K562 (cell line): ENCODE data around the gene BDNF. TPM values are rescaled to one million over a fixed set of nuclear protein-coding genes. Genes with fewer than 3 reads are reported as not detected.

Experiments used
- ATAC-seq: fragments of 200-7000 bp; cut with Tn5 transposase; 3 replicates; pipeline ENCODE4 v1.9.1; 2020; ENCODE audit warnings: moderate library complexity
- BruUV-seq: library from RNA; stranded (reverse); fragments of 400-500 nt; replicated peaks from 2 replicates; lab custom pipeline; 2021; lab: Mats Ljungman, UMichigan
- CTCF ChIA-PET: fragments of 300-600 bp; formaldehyde crosslinking; extraction: SDS; loops from one replicate; lab custom pipeline; 2021; ENCODE audit warnings: low intra/inter-chr PET ratio; lab: Yijun Ruan, JAX
- POLR2A ChIA-PET: fragments of 300-600, 350-650 bp; sonication (Branson Sonifier 250); formaldehyde crosslinking; extraction: SDS; loops from one replicate; lab custom pipeline; 2021; ENCODE audit warnings: antibody characterized with exemption, inconsistent platforms; lab: Yijun Ruan, JAX
- DNase-seq, 4 experiments: peaks; one replicate each; pipeline versions ENCODE4 v3.0.0 to v3.0.0-alpha.2; 2011 to 2018; ENCODE audit warnings: low spot score in 3 of 4, mixed read lengths in 3 of 4; ENCODE audit errors: extremely low read depth in 1 of 4
- FAIRE-seq: peaks from 2 replicates; lab custom pipeline; 2011; peaks lifted over from hg19 to GRCh38; lab: Jason Lieb, UNC
- H2AFZ ChIP-seq: 2 replicates; pipeline ENCODE4 v1.6.0; 2011; ENCODE audit warnings: low read depth, low read length, control low read depth, inconsistent platforms
- H3K27ac ChIP-seq: fragments of 200-600 bp; 3 replicates; pipeline ENCODE4 v1.8.0; 2011; ENCODE audit warnings: low read depth, mild to moderate bottlenecking, control low read depth, inconsistent platforms, low read length, moderate library complexity, mixed read lengths; ENCODE audit errors: extremely low read depth
- H3K27me3 ChIP-seq, 2 experiments: fragments of 300-600 bp in 1 of 2; 2 replicates in 1 of 2; 3 replicates in 1 of 2; pipeline versions ENCODE4 v1.6.0 to v1.8.0; 2011; ENCODE audit warnings: inconsistent platforms in 2 of 2, low read length in 2 of 2, mild to moderate bottlenecking in 1 of 2, mixed read lengths in 1 of 2, moderate library complexity in 1 of 2; ENCODE audit not compliant: control insufficient read depth in 2 of 2, insufficient read depth in 2 of 2
- H3K36me3 ChIP-seq: fragments of 300-600 bp; 3 replicates; pipeline ENCODE4 v1.8.0; 2011; ENCODE audit warnings: mild to moderate bottlenecking, low read length, inconsistent platforms; ENCODE audit not compliant: control insufficient read depth, insufficient read depth
- H3K4me1 ChIP-seq, 2 experiments: fragments of 200-600 bp in 1 of 2; replicated peaks in 1 of 2; 2 replicates in 1 of 2; 3 replicates in 1 of 2; pipeline versions ENCODE4 v1.5.1 to v1.8.0; 2011; ENCODE audit warnings: inconsistent platforms in 2 of 2, low read length in 2 of 2, mild to moderate bottlenecking in 1 of 2, mixed read lengths in 1 of 2, moderate library complexity in 1 of 2; ENCODE audit not compliant: control insufficient read depth in 2 of 2, insufficient read depth in 2 of 2
- H3K4me2 ChIP-seq: 2 replicates; pipeline ENCODE4 v1.6.1; 2011; ENCODE audit warnings: low read length, control low read depth, inconsistent platforms, mixed read lengths; ENCODE audit not compliant: insufficient read depth
- H3K4me3 ChIP-seq: fragments of 200-600 bp; sonication (generic), shearing (Covaris generic); 2 replicates; pipeline ENCODE4 v1.5.1; 2016; ENCODE audit warnings: control low read depth, inconsistent platforms
- H3K79me2 ChIP-seq: fragments of 200-600 bp; 3 replicates; pipeline ENCODE4 v1.8.0; 2011; ENCODE audit warnings: low read length, inconsistent platforms; ENCODE audit not compliant: control insufficient read depth, insufficient read depth
- H3K9ac ChIP-seq, 2 experiments: 2 replicates each; pipeline versions ENCODE4 v1.6.0 to v1.6.1; 2011; ENCODE audit warnings: low read depth in 2 of 2, low read length in 2 of 2, control low read depth in 1 of 2, inconsistent platforms in 1 of 2, mild to moderate bottlenecking in 1 of 2, mixed read lengths in 1 of 2; ENCODE audit not compliant: insufficient read depth in 1 of 2
- H3K9me1 ChIP-seq: one replicate; pipeline ENCODE4 v1.6.0; 2011; ENCODE audit warnings: inconsistent platforms, mild to moderate bottlenecking, low read length, moderate library complexity; ENCODE audit not compliant: control insufficient read depth, insufficient read depth
- H3K9me3 ChIP-seq: replicated peaks from 2 replicates; pipeline ENCODE4 v1.5.1; 2011; ENCODE audit warnings: low read depth, low read length, inconsistent platforms; ENCODE audit not compliant: control insufficient read depth, insufficient read depth
- H4K20me1 ChIP-seq: replicated peaks from 2 replicates; pipeline ENCODE4 v1.6.1; 2011; ENCODE audit warnings: low read length, inconsistent platforms, mixed read lengths; ENCODE audit not compliant: control insufficient read depth, insufficient read depth
- ASH1L ChIP-seq: fragments of 450-650 bp; IDR thresholded peaks from 2 replicates; pipeline ENCODE4 v1.6.1; 2018; ENCODE audit warnings: borderline replicate concordance, mild to moderate bottlenecking, low read depth; ENCODE audit not compliant: partially characterized antibody
- CCAR2 ChIP-seq: fragments of 200-400 bp; formaldehyde crosslinking; IDR thresholded peaks from 2 replicates; pipeline ENCODE4 v1.6.1; 2017; ENCODE audit warnings: mild to moderate bottlenecking, low read depth, low read length
- CXXC5 ChIP-seq: fragments of 250-450 bp; sonication (Bioruptor Pico); IDR thresholded peaks from 2 replicates; pipeline ENCODE4 v1.8.0; 2022; ENCODE audit warnings: inconsistent platforms, mild to moderate bottlenecking, moderate library complexity
- FOXK1 ChIP-seq: sonication (generic); formaldehyde crosslinking; IDR thresholded peaks from 2 replicates; pipeline ENCODE4 v1.8.0; 2022; ENCODE audit warnings: missing genetic modification reagents, mild to moderate bottlenecking, borderline replicate concordance
- NFATC3 ChIP-seq: fragments of 450-650 bp; IDR thresholded peaks from 2 replicates; pipeline ENCODE4 v1.6.1; 2017; ENCODE audit warnings: mild to moderate bottlenecking
- NFRKB ChIP-seq: fragments of 450-650 bp; IDR thresholded peaks from 2 replicates; pipeline ENCODE4 v1.6.1; 2016; ENCODE audit warnings: low read depth
- POLR3A ChIP-seq: IDR thresholded peaks from 2 replicates; pipeline ENCODE4 v1.6.1; 2011; ENCODE audit warnings: borderline replicate concordance, mild to moderate bottlenecking, moderate library complexity; ENCODE audit not compliant: insufficient read length, insufficient read depth; ENCODE audit errors: extremely low read depth
- SMAD2 ChIP-seq: fragments of 150-350 bp; IDR thresholded peaks from 2 replicates; pipeline ENCODE4 v1.6.1; 2014; ENCODE audit warnings: low read depth, mild to moderate bottlenecking, low read length
- TGIF2 ChIP-seq: sonication (generic); formaldehyde crosslinking; IDR thresholded peaks from 2 replicates; pipeline ENCODE4 v1.8.1; 2022; ENCODE audit warnings: mild to moderate bottlenecking, missing genetic modification reagents, moderate library complexity
- ZNF695 ChIP-seq: fragments of 450-650 bp; formaldehyde crosslinking; IDR thresholded peaks from 2 replicates; pipeline ENCODE4 v1.4.0; 2020; ENCODE audit warnings: mild to moderate bottlenecking, moderate library complexity
- WGBS: fragments of 100-300 bp; shearing (Covaris generic); methylation state at CpG from one replicate; pipeline ENCODE4 v1.1.6; 2016; ENCODE audit warnings: low coverage, mixed read lengths; ENCODE audit not compliant: insufficient coverage; ENCODE audit errors: missing lambda C conversion rate; 5-methylcytosine and 5-hydroxymethylcytosine counted together
- in situ Hi-C: fragments of 300-500 bp; cut with MboI; formaldehyde crosslinking; loops from 4 replicates; pipeline ENCODE4 v1.15.0; 2018; ENCODE audit warnings: inconsistent platforms, mixed read lengths
- intact Hi-C: fragments of 100-400 bp; cut with micrococcal nuclease; formaldehyde crosslinking; loops from 2 replicates; pipeline ENCODE4 v1.14.2; 2022
- polyA plus RNA-seq, 8 experiments: library from polyadenylated mRNA; depleted of rRNA in 4 of 8; stranded (reverse) in 5 of 8; unstranded in 3 of 8; fragments of >200 nt; fragmentation: Nextera tagmentation in 2 of 8; fragmentation: Illumina TruSeq in 1 of 8; extraction: Ambion mirVana in 2 of 8; extraction: Trizol in 1 of 8; gene quantifications; 2 replicates each; pipeline versions ENCODE4 v1.2.1 to v1.2.3, GENCODE V29; 2011 to 2014; ENCODE audit warnings: inconsistent platforms in 1 of 8, missing spikeins in 1 of 8
- total RNA-seq, 7 experiments: library from RNA; depleted of rRNA in 6 of 7; stranded (reverse); fragments of >200 nt in 6 of 7; fragmentation: Illumina TruSeq in 2 of 7; extraction: Trizol in 2 of 7; gene quantifications; 2 replicates each; pipeline versions ENCODE4 v1.2.1 to v1.2.3, GENCODE V29; 2011 to 2021; ENCODE audit warnings: low replicate concordance in 1 of 7
- TF ChIP-seq, protein P1 (sequence below): fragments of 200-800 bp; sonication (Bioruptor generic); IDR thresholded peaks from 2 replicates; pipeline ENCODE4 v1.6.1; 2016; ENCODE audit warnings: missing genetic modification characterization, missing compliant biosample characterization
- TF ChIP-seq, protein P2 (sequence below): IDR thresholded peaks from 2 replicates; pipeline ENCODE4 v1.6.1; 2016; ENCODE audit warnings: missing genetic modification characterization, missing compliant biosample characterization
- TF ChIP-seq, protein P3 (sequence below): fragments of 250-450 bp; sonication (Bioruptor Pico); IDR thresholded peaks from 2 replicates; pipeline ENCODE4 v1.5.1; 2021; ENCODE audit warnings: mild to moderate bottlenecking

BDNF gene
- total and polyA plus RNA-seq, 9 of the 15 experiments (the other 6 are each of a cell fraction or from before 2014, with no cell fraction given) = 0.04 TPM; not detected in 8

DNA sequence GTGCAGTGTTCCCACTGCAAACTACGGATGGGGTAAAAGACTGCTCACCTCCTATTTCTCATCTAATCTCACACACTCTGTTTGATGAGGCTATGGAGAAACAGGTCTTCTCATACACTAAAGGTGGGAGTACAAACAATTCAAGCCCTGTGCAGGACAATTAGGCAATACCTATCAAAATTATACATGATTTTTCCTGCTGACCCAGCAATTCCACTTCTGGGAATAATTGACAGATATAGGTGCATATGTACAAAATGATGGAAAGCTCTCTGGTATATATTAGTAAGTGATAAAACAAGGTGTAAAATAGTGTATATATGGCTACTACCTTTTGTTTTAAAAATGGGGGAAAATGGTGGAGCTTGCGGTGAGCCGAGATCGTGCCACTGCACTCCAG, 23.1 kb downstream of the BDNF start (continued):
- TF ChIP-seq, protein P1, sequence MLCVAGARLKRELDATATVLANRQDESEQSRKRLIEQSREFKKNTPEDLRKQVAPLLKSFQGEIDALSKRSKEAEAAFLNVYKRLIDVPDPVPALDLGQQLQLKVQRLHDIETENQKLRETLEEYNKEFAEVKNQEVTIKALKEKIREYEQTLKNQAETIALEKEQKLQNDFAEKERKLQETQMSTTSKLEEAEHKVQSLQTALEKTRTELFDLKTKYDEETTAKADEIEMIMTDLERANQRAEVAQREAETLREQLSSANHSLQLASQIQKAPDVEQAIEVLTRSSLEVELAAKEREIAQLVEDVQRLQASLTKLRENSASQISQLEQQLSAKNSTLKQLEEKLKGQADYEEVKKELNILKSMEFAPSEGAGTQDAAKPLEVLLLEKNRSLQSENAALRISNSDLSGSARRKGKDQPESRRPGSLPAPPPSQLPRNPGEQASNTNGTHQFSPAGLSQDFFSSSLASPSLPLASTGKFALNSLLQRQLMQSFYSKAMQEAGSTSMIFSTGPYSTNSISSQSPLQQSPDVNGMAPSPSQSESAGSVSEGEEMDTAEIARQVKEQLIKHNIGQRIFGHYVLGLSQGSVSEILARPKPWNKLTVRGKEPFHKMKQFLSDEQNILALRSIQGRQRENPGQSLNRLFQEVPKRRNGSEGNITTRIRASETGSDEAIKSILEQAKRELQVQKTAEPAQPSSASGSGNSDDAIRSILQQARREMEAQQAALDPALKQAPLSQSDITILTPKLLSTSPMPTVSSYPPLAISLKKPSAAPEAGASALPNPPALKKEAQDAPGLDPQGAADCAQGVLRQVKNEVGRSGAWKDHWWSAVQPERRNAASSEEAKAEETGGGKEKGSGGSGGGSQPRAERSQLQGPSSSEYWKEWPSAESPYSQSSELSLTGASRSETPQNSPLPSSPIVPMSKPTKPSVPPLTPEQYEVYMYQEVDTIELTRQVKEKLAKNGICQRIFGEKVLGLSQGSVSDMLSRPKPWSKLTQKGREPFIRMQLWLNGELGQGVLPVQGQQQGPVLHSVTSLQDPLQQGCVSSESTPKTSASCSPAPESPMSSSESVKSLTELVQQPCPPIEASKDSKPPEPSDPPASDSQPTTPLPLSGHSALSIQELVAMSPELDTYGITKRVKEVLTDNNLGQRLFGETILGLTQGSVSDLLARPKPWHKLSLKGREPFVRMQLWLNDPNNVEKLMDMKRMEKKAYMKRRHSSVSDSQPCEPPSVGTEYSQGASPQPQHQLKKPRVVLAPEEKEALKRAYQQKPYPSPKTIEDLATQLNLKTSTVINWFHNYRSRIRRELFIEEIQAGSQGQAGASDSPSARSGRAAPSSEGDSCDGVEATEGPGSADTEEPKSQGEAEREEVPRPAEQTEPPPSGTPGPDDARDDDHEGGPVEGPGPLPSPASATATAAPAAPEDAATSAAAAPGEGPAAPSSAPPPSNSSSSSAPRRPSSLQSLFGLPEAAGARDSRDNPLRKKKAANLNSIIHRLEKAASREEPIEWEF (CRISPR knock-in tag) = no peak
- no peak for TF ChIP-seq FOXK1 (CRISPR knock-in tag)

DNA sequence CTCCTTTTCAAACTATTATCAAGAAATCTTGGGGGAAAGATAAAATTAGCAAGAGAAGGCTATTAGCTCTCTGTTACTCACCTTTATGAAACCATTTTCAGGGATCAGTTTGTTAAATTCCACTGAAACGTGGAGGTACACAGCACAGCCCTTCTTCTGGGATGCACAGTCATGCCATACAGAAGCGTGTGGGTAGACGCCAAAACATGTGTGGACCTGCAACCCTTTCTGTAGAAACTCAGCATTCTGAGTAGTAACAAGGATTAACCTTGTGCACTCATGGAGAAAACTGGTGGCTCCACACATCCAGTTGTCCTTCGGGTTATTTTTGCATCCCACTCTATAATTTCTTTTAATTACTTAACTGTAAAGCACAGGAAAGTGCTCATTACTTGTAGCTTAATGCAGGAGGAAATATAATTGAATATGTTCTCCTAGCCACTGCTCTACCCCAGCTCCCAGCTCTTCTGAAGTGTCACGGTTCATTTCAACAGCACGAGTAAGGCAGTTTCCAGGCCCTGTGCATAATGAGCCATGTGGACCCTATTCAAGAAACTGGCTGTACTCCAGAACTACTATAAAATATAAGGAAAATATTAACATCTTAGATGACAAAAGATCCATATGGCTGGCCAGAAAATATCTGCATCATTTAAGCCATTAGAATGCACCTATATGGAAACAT, 26.1 kb downstream of the BDNF start:
- POLR2A ChIA-PET = no interaction called here
- BruUV-seq = no TSS peak
- H3K27me3 ChIP-seq = no peaks in the 10 kb centered on the region
- TF ChIP-seq ZNF695 (CRISPR knock-in tag) (no peak), NFRKB (no peak), SMAD2 (no peak), CXXC5 (CRISPR knock-in tag) (no peak), CCAR2 (no peak), ASH1L (no peak), TGIF2 (CRISPR knock-in tag) (no peak), NFATC3 (no peak), POLR3A (no peak)
- TF ChIP-seq, protein P2, sequence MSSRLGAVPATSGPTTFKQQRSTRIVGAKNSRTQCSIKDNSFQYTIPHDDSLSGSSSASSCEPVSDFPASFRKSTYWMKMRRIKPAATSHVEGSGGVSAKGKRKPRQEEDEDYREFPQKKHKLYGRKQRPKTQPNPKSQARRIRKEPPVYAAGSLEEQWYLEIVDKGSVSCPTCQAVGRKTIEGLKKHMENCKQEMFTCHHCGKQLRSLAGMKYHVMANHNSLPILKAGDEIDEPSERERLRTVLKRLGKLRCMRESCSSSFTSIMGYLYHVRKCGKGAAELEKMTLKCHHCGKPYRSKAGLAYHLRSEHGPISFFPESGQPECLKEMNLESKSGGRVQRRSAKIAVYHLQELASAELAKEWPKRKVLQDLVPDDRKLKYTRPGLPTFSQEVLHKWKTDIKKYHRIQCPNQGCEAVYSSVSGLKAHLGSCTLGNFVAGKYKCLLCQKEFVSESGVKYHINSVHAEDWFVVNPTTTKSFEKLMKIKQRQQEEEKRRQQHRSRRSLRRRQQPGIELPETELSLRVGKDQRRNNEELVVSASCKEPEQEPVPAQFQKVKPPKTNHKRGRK = no peak
- TF ChIP-seq, protein P3, sequence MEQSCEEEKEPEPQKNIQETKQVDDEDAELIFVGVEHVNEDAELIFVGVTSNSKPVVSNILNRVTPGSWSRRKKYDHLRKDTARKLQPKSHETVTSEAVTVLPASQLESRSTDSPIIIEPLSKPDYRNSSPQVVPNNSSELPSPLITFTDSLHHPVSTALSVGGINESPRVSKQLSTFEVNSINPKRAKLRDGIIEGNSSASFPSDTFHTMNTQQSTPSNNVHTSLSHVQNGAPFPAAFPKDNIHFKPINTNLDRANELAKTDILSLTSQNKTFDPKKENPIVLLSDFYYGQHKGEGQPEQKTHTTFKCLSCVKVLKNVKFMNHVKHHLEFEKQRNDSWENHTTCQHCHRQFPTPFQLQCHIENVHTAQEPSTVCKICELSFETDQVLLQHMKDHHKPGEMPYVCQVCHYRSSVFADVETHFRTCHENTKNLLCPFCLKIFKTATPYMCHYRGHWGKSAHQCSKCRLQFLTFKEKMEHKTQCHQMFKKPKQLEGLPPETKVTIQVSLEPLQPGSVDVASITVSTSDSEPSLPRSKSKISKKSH (CRISPR knock-in tag) = no peak

More for the DNA sequence above, 26.1 kb downstream of the BDNF start:
- Histone ChIP-seq H3K27ac (no peak overlapping the region), H3K4me2 (no peak overlapping the region), H2AFZ (no peak overlapping the region), H3K9ac (no peak overlapping the region), H4K20me1 (no peaks in the 10 kb centered on the region), H3K4me3 (no peak overlapping the region), H3K36me3 (no peaks in the 10 kb centered on the region), H3K9me3 (no peaks in the 10 kb centered on the region), H3K4me1 (no peaks in the 10 kb centered on the region), H3K9me1 (no peaks in the 10 kb centered on the region), H3K79me2 (no peaks in the 10 kb centered on the region)
- FAIRE-seq (no peak), DNase-seq (no peak), ATAC-seq (no peak)
- 2% methylated on average over 6 of the region's 6 CpGs for WGBS
- intact Hi-C loops = no loop called here
- CTCF ChIA-PET = no interaction called here
- in situ Hi-C loops = no loop called here
